ENCODE results near the gene CSRP2. TPM values are rescaled to one million over a fixed set of nuclear protein-coding genes. Genes with fewer than 3 reads are reported as not detected.

The CSRP2 gene
- polyA plus RNA-seq, 1 donor from 2014 or later, result 67.2 TPM

DNA sequence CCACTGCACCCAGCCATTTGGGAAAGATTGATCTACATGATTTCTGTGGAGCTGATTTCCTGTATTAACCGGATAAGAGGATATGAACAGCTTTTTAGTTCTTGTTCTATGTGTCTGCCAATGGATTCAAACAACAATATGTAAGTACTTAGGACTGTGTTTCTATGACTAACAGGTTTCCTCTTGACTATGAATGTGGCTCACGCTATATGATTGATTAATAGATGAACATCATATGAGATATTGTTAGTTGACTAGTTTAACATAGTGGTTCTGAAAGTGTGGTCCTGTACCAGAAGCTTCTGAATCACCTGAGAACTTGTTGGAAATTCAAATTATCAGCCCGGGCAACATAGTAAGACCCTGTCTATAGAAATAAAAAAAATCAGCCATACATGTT lies 12.8 kb upstream of the CSRP2 start:
- no peak for TF ChIP-seq EZH2 (IDR thresholded peaks at IDR 0.05; ENCODE audit: borderline replicate concordance, insufficient read depth, low read length, poor library complexity, severe bottlenecking)
- TF ChIP-seq POLR2AphosphoS5 (IDR thresholded peaks at IDR 0.05), result no peak
- TF ChIP-seq SMC3 (conservative IDR thresholded peaks at IDR 0.05; ENCODE audit: poor library complexity), result no peak
- Histone ChIP-seq H4K20me1 (ENCODE audit: insufficient read depth) (no peaks in the 10 kb centered on the region), H3K27me3 (ENCODE audit: insufficient read depth, low read depth, low read length) (no peaks in the 10 kb centered on the region), H3K9me3 (ENCODE audit: low read length) (no peaks in the 10 kb centered on the region), H3K9me2 (ENCODE audit: insufficient read depth, low read length) (no peaks in the 10 kb centered on the region), H3F3A (ENCODE audit: insufficient read depth, low read length, poor library complexity, severe bottlenecking) (no peaks in the 10 kb centered on the region), H3K4me3 (ENCODE audit: low read length) (no peak overlapping the region), H3K79me2 (replicated peaks; ENCODE audit: insufficient read depth, low read length) (no peaks in the 10 kb centered on the region), H2AFZ (ENCODE audit: low read depth, low read length) (no peak overlapping the region), H3K9ac (ENCODE audit: low read length) (no peak overlapping the region), H3K4me2 (ENCODE audit: low read length) (no peak overlapping the region), H3K27ac (ENCODE audit: low read length) (no peak overlapping the region), H3K36me3 (ENCODE audit: insufficient read depth, low read length) (no peaks in the 10 kb centered on the region)

DNA sequence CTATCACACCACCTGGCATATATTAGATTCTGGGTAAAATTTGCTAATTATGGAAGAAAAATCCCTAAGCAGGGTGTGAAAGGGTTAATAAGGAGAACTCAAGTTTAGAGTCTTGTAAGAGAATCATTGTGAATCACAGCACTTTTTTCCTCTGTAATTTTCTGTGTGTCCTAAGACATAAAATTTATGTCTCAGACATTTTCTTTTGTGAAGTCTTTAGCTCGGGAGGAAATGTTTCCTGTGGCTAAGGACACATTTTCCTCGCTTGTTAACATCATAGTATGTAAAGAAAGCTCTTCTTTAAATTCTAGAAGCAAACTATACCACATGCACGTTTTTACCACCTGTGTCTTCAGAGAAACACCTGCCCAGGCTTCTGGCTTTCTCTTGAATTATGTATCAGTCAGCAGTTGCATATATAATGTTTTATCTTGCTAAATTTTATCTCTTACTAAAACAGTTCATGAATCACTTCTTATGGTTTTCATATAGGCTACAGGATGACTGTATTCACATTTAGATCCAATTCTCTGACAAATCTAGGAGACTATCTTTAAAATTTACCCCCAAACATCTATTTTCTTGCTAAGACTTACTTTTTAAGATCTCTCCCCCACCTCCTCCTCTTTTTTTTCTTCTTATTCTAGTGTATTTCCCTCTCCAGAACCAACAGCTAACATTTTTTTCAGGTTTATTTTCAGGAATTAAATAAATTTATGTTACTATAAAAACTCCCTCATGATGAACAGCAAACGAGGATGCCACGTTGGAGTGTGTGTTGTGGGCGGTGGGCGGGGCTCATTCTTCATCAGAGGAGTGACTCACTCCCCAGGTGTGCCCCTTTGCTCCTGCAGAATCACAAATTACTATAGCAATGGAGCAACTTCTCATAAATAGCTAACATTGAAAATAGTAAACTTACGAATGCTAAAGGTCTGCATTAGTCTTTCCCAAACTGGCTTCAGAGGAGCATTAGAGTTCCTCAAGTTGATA lies 11.6 kb upstream of the CSRP2 start:
- Histone ChIP-seq H3K9me3 (ENCODE audit: low read length) (no peaks in the 10 kb centered on the region), H4K20me1 (ENCODE audit: insufficient read depth) (no peaks in the 10 kb centered on the region), H3K4me3 (ENCODE audit: low read length) (no peak overlapping the region), H2AFZ (ENCODE audit: low read depth, low read length) (no peak overlapping the region), H3F3A (ENCODE audit: insufficient read depth, low read length, poor library complexity, severe bottlenecking) (no peaks in the 10 kb centered on the region), H3K4me2 (ENCODE audit: low read length) (no peak overlapping the region), H3K36me3 (ENCODE audit: insufficient read depth, low read length) (no peaks in the 10 kb centered on the region), H3K27ac (ENCODE audit: low read length) (no peak overlapping the region), H3K79me2 (replicated peaks; ENCODE audit: insufficient read depth, low read length) (no peaks in the 10 kb centered on the region), H3K9me2 (ENCODE audit: insufficient read depth, low read length) (no peaks in the 10 kb centered on the region), H3K27me3 (ENCODE audit: insufficient read depth, low read depth, low read length) (no peaks in the 10 kb centered on the region), H3K9ac (ENCODE audit: low read length) (no peak overlapping the region)
- TF ChIP-seq MXI1 (conservative IDR thresholded peaks at IDR 0.05; ENCODE audit: poor library complexity, severe bottlenecking) (no peak), EZH2 (IDR thresholded peaks at IDR 0.05; ENCODE audit: borderline replicate concordance, insufficient read depth, low read length, poor library complexity, severe bottlenecking) (no peak), TAF1 (IDR thresholded peaks at IDR 0.05; ENCODE audit: low read depth) (no peak), EP300 (conservative IDR thresholded peaks at IDR 0.05; ENCODE audit: poor library complexity, severe bottlenecking) (no peak), SMC3 (conservative IDR thresholded peaks at IDR 0.05; ENCODE audit: poor library complexity) (no peak), RAD21 (conservative IDR thresholded peaks at IDR 0.05) (no peak), POLR2AphosphoS5 (IDR thresholded peaks at IDR 0.05) (no peak)
- TF ChIP-seq, protein P1, sequence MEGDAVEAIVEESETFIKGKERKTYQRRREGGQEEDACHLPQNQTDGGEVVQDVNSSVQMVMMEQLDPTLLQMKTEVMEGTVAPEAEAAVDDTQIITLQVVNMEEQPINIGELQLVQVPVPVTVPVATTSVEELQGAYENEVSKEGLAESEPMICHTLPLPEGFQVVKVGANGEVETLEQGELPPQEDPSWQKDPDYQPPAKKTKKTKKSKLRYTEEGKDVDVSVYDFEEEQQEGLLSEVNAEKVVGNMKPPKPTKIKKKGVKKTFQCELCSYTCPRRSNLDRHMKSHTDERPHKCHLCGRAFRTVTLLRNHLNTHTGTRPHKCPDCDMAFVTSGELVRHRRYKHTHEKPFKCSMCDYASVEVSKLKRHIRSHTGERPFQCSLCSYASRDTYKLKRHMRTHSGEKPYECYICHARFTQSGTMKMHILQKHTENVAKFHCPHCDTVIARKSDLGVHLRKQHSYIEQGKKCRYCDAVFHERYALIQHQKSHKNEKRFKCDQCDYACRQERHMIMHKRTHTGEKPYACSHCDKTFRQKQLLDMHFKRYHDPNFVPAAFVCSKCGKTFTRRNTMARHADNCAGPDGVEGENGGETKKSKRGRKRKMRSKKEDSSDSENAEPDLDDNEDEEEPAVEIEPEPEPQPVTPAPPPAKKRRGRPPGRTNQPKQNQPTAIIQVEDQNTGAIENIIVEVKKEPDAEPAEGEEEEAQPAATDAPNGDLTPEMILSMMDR (IDR thresholded peaks at IDR 0.05; ENCODE audit: poor library complexity, severe bottlenecking), result no peak
- TF ChIP-seq, protein P2, sequence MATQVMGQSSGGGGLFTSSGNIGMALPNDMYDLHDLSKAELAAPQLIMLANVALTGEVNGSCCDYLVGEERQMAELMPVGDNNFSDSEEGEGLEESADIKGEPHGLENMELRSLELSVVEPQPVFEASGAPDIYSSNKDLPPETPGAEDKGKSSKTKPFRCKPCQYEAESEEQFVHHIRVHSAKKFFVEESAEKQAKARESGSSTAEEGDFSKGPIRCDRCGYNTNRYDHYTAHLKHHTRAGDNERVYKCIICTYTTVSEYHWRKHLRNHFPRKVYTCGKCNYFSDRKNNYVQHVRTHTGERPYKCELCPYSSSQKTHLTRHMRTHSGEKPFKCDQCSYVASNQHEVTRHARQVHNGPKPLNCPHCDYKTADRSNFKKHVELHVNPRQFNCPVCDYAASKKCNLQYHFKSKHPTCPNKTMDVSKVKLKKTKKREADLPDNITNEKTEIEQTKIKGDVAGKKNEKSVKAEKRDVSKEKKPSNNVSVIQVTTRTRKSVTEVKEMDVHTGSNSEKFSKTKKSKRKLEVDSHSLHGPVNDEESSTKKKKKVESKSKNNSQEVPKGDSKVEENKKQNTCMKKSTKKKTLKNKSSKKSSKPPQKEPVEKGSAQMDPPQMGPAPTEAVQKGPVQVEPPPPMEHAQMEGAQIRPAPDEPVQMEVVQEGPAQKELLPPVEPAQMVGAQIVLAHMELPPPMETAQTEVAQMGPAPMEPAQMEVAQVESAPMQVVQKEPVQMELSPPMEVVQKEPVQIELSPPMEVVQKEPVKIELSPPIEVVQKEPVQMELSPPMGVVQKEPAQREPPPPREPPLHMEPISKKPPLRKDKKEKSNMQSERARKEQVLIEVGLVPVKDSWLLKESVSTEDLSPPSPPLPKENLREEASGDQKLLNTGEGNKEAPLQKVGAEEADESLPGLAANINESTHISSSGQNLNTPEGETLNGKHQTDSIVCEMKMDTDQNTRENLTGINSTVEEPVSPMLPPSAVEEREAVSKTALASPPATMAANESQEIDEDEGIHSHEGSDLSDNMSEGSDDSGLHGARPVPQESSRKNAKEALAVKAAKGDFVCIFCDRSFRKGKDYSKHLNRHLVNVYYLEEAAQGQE (IDR thresholded peaks at IDR 0.05; ENCODE audit: borderline replicate concordance), result no peak
